Endodermal cell (in vitro differentiated cells): ENCODE results near the gene TFF1. TPM values are rescaled to one million over a fixed set of nuclear protein-coding genes. Genes with fewer than 3 reads are reported as not detected.

Experiments
- DNase-seq: peaks from one replicate; pipeline ENCODE4 v3.0.0-alpha.2; 2017
- H3K27ac ChIP-seq: 2 replicates; pipeline ENCODE4 v1.5.1; 2013; ENCODE audit warnings: mild to moderate bottlenecking, low read depth, low read length, moderate library complexity
- H3K27me3 ChIP-seq: 2 replicates; pipeline ENCODE4 v1.6.1; 2013; ENCODE audit warnings: mild to moderate bottlenecking, low read length, moderate library complexity; ENCODE audit not compliant: insufficient read depth, control insufficient read depth, poor library complexity, severe bottlenecking
- H3K36me3 ChIP-seq: 2 replicates; pipeline ENCODE4 v1.7.0; 2013; ENCODE audit warnings: mild to moderate bottlenecking, low read length, moderate library complexity; ENCODE audit not compliant: control insufficient read depth, insufficient read depth
- H3K4me1 ChIP-seq: one replicate; pipeline ENCODE4 v1.7.0; 2013; ENCODE audit warnings: low read length; ENCODE audit not compliant: control insufficient read depth, insufficient read depth
- H3K4me3 ChIP-seq: 2 replicates; pipeline ENCODE4 v1.5.1; 2013; ENCODE audit warnings: mild to moderate bottlenecking, low read length, moderate library complexity
- H3K9ac ChIP-seq: 2 replicates; pipeline ENCODE4 v1.6.1; 2013; ENCODE audit warnings: mild to moderate bottlenecking, low read length, moderate library complexity; ENCODE audit not compliant: poor library complexity, severe bottlenecking; ENCODE audit errors: extremely low read depth
- H3K9me3 ChIP-seq: 2 replicates; pipeline ENCODE4 v1.6.1; 2013; ENCODE audit warnings: mild to moderate bottlenecking, low read length, moderate library complexity; ENCODE audit not compliant: control insufficient read depth
- H3K27ac Mint-ChIP-seq: 2 replicates; pipeline ENCODE4 v1.8.0; 2020; ENCODE audit warnings: mixed read lengths
- H3K27me3 Mint-ChIP-seq: 2 replicates; pipeline ENCODE4 v1.8.0; 2021; ENCODE audit warnings: mild to moderate bottlenecking, mixed read lengths; ENCODE audit not compliant: insufficient read depth
- H3K36me3 Mint-ChIP-seq: 2 replicates; pipeline ENCODE4 v1.8.0; 2020; ENCODE audit warnings: low read depth, mixed read lengths
- H3K4me1 Mint-ChIP-seq: 2 replicates; pipeline ENCODE4 v1.8.0; 2020; ENCODE audit warnings: mixed read lengths
- H3K4me3 Mint-ChIP-seq: 2 replicates; pipeline ENCODE4 v1.8.0; 2020; ENCODE audit warnings: mild to moderate bottlenecking, moderate library complexity, mixed read lengths
- H3K9me3 Mint-ChIP-seq: 2 replicates; pipeline ENCODE4 v1.8.0; 2020; ENCODE audit warnings: mild to moderate bottlenecking, mixed read lengths
- WGBS, 2 experiments: methylation state at CpG; one replicate each; pipeline versions ENCODE4 v1.1.5 to v1.1.7; 2013; ENCODE audit warnings: missing lambda C conversion rate in 2 of 2, mixed read lengths in 1 of 2; ENCODE audit not compliant: insufficient coverage in 1 of 2, insufficient read length in 1 of 2; 5-methylcytosine and 5-hydroxymethylcytosine counted together
- total RNA-seq, 2 donors: library from RNA; stranded (reverse); fragmentation: NEBNext Ultra II Directional in 1 of 2; extraction: Animal tissue kit (Norgen Biotek cat#: 25700) in 1 of 2; gene quantifications; 2 replicates in 1 of 2; 3 replicates in 1 of 2; pipeline ENCODE4 v1.2.1, GENCODE V29; 2021
- TF ChIP-seq, protein P1 (sequence below): fragments of 200-600 bp; sonication (generic); conservative IDR thresholded peaks from 2 replicates; pipeline ENCODE4 v1.5.0; 2021; ENCODE audit warnings: antibody characterized with exemption, mild to moderate bottlenecking

Gene TFF1
- total RNA-seq, 2 donors from 2014 or later, result 1.6 to 3.7 TPM

DNA sequence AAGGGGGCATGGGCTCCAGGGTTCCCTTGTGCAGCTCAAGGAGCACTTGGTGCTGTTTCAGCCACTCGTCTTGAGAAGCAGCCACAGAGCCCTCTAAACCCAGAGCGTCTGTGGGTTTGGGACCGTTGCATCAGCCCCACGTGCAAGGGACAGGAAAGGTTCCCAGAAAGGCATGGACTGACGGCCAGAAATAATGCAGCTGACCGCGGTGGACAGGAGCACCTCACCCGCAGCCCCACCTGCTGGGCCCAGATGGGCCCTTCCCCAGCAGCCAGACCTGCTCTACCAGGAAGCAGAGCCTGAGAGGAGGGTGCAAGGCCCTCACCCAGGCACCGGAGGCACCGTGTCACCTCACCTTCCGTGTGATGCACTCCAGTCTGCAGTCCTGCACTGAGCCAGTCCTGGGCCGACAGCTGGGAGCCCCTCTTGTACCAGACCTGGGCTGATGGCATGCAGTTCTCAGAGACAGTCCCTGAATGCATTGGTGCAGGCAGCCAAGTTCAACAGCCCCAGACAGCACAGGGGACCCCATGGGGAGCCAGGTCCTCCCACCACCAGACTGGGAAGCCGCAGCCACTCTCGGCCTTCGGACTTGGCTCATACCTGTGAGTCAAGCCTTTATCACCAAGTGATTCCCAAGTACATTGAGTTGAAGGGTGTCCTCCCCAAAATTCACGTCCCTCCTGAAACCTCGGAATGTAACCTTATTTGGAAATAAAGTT, 46.3 kb downstream of the TFF1 start:
- Histone ChIP-seq H3K9me3 (no peaks in the 10 kb centered on the region), H3K27me3 (no peaks in the 10 kb centered on the region), H3K36me3 (no peaks in the 10 kb centered on the region), H3K4me3 (no peak overlapping the region), H3K9ac (no peak overlapping the region), H3K4me1 (peaks cover 9% of the 10 kb centered on the region), H3K27ac (no peak overlapping the region)
- H3K9me3 Mint-ChIP-seq, result no peaks in the 10 kb centered on the region
- peak; percentile 55 for DNase-seq
- H3K4me1 Mint-ChIP-seq, result peaks cover 20% of the 10 kb centered on the region
- H3K27ac Mint-ChIP-seq, result no peak overlapping the region
- WGBS, 2 experiments, result 90 to 92% methylated on average over 11 to 17 of the region's 17 CpGs
- no peaks in the 10 kb centered on the region for H3K27me3 Mint-ChIP-seq
- no peaks in the 10 kb centered on the region for H3K36me3 Mint-ChIP-seq
- TF ChIP-seq, protein P1, sequence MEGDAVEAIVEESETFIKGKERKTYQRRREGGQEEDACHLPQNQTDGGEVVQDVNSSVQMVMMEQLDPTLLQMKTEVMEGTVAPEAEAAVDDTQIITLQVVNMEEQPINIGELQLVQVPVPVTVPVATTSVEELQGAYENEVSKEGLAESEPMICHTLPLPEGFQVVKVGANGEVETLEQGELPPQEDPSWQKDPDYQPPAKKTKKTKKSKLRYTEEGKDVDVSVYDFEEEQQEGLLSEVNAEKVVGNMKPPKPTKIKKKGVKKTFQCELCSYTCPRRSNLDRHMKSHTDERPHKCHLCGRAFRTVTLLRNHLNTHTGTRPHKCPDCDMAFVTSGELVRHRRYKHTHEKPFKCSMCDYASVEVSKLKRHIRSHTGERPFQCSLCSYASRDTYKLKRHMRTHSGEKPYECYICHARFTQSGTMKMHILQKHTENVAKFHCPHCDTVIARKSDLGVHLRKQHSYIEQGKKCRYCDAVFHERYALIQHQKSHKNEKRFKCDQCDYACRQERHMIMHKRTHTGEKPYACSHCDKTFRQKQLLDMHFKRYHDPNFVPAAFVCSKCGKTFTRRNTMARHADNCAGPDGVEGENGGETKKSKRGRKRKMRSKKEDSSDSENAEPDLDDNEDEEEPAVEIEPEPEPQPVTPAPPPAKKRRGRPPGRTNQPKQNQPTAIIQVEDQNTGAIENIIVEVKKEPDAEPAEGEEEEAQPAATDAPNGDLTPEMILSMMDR, result peak; percentile 39
- no peak overlapping the region for H3K4me3 Mint-ChIP-seq

DNA sequence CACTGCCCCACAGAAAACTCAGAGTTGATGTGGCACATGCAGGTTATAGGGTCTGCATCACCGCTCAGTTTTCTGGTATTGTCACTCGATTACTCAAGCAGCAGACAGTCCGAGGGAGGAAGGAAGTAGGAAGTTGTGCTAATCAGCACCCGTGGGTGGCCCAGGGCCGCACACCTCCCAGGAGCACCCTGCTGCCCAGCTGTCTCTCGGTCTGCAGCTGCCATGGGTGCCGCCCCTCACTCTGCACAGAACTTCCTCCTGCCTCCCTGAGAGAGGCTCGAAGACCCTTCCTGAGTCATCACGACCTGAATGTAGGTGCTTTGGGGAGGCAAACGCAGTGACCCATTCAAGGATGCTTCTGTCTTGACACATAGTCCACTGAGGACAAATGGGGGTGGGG, 47.0 kb downstream of the TFF1 start:
- H3K9me3 ChIP-seq, result no peaks in the 10 kb centered on the region
- H3K4me1 ChIP-seq, result peaks cover 9% of the 10 kb centered on the region
- WGBS, 2 experiments, result 91 to 92% methylated on average over 9 to 10 of the region's 10 CpGs
- no peak overlapping the region for H3K27ac ChIP-seq
- H3K27me3 ChIP-seq, result no peaks in the 10 kb centered on the region
- Mint-ChIP-seq H3K9me3 (no peaks in the 10 kb centered on the region), H3K4me3 (no peak overlapping the region), H3K36me3 (no peaks in the 10 kb centered on the region), H3K4me1 (peaks cover 21% of the 10 kb centered on the region), H3K27ac (no peak overlapping the region), H3K27me3 (no peaks in the 10 kb centered on the region)
- no peak overlapping the region for H3K9ac ChIP-seq
- no peaks in the 10 kb centered on the region for H3K36me3 ChIP-seq
- H3K4me3 ChIP-seq, result no peak overlapping the region
- TF ChIP-seq, protein P1, result no peak
- DNase-seq, result no peak

DNA sequence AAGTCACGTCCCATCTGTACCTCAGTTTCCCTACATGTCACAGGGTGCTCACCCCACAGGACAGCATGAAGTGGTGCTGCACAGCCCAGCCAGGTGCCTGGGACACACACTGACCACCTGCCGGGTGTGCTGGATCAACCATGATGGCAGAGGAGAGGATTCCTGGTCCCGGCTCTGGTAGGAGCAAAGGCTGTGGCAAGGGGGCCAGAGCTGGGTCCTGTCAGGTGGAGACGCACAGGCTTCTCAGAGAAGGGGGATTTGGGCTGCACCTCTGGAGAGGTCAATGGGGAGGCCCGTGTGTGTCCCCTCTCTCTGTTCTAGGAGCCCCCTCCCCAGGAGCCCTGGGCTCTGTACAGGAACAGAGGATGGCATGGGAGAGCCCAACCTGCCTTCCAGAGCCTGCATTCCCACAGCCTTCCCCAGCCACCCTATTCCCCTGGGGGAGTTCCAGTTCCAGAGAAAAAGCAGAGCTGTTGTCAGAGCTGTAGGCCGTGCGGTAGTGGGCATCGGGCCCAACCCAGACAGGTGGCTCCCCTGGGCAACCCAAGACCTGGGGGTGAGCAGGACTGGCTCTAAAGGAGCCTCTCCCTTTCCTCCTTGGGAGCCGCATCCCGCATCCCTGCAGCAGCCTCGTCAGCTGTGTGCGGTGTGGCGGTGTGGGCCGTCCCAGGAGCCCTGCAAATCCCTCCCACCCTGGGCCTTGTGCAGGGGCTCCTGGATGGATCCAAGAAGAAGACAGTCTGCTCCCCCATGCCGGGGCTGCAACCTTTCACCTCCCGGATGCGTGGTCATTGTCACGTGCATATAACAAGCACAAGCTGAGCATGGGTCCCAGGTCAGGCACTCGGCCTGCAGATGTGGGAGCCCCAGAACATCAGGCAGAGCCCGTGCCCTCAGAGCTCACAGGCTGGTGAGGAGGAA, 48.2 kb downstream of the TFF1 start:
- Histone ChIP-seq H3K4me1 (peaks cover 13% of the 10 kb centered on the region), H3K9me3 (no peaks in the 10 kb centered on the region), H3K27me3 (no peaks in the 10 kb centered on the region), H3K36me3 (no peaks in the 10 kb centered on the region), H3K27ac (no peak overlapping the region), H3K4me3 (no peak overlapping the region), H3K9ac (no peak overlapping the region)
- Mint-ChIP-seq H3K4me1 (peaks cover 30% of the 10 kb centered on the region), H3K9me3 (no peaks in the 10 kb centered on the region), H3K4me3 (no peak overlapping the region), H3K27me3 (no peaks in the 10 kb centered on the region), H3K27ac (no peak overlapping the region), H3K36me3 (no peaks in the 10 kb centered on the region)
- peak; percentile 49 for DNase-seq
- TF ChIP-seq, protein P1, result no peak
- 94 to 96% methylated on average over 8 to 20 of the region's 20 CpGs for WGBS, 2 experiments
